Body of pancreas (tissue), 4 donors: ENCODE results near the gene ZNF189. TPM values are rescaled to one million over a fixed set of nuclear protein-coding genes. Genes with fewer than 3 reads are reported as not detected.

Experiments
- ATAC-seq: fragments of 150-250 bp; one replicate; pipeline ENCODE4 v1.9.1; 2016
- DNase-seq, 4 donors: peaks; one replicate each; pipeline ENCODE4 v3.0.0-alpha.2; 2019
- H3K27ac ChIP-seq, 4 donors: fragments of 200-600 bp; sonication (generic); 1 replicate in 3 of 4; 2 replicates in 1 of 4; pipeline versions ENCODE4 v1.5.1 to v1.6.1; 2016 to 2019; ENCODE audit warnings: mild to moderate bottlenecking in 1 of 4, mixed read lengths in 1 of 4, moderate library complexity in 1 of 4
- H3K27me3 ChIP-seq, 2 donors: fragments of 200-600 bp; sonication (generic); one replicate each; pipeline ENCODE4 v1.6.0; 2016; ENCODE audit warnings: mild to moderate bottlenecking in 1 of 2
- H3K36me3 ChIP-seq, 2 donors: fragments of 200-600 bp; sonication (generic); replicated peaks in 1 of 2; 2 replicates each; pipeline ENCODE4 v1.5.1; 2016; ENCODE audit warnings: low read depth in 2 of 2; ENCODE audit not compliant: insufficient read depth in 1 of 2
- H3K4me1 ChIP-seq: fragments of 200-600 bp; sonication (generic); one replicate; pipeline ENCODE4 v1.6.0; 2016
- H3K4me3 ChIP-seq, 2 donors: fragments of 200-600 bp; sonication (generic); 1 replicate in 1 of 2; 2 replicates in 1 of 2; pipeline ENCODE4 v1.5.1; 2016 to 2019
- H3K9me3 ChIP-seq, 3 donors: fragments of 200-600 bp; sonication (generic); 1 replicate in 2 of 3; 2 replicates in 1 of 3; pipeline ENCODE4 v1.5.1; 2016
- CTCF ChIP-seq, 7 experiments: fragments of 450-650 bp in 4 of 7; fragments of 200-600 bp in 3 of 7; sonication (generic) in 3 of 7; IDR thresholded peaks; one replicate each; pipeline ENCODE4 v1.5.1; 2016 to 2019; ENCODE audit warnings: antibody characterized with exemption in 7 of 7
- POLR2A ChIP-seq, 3 donors: fragments of 450-650 bp; IDR thresholded peaks; one replicate each; pipeline ENCODE4 v1.6.1; 2016; ENCODE audit warnings: antibody characterized with exemption in 3 of 3, mild to moderate bottlenecking in 2 of 3
- WGBS, 2 donors: methylation state at CpG; one replicate each; pipeline ENCODE4 v1.1.5; 2017; 5-methylcytosine and 5-hydroxymethylcytosine counted together
- intact Hi-C: fragments of 100-400 bp; cut with DNase I; formaldehyde crosslinking; loops from one replicate; pipeline ENCODE4 v1.15.1; 2023
- total RNA-seq, 2 donors: library from RNA; depleted of rRNA; stranded (reverse); fragments of >200 nt; gene quantifications; one replicate each; pipeline ENCODE4 v1.1.0, GENCODE V29; 2016

ZNF189 gene
- total RNA-seq, 2 donors from 2014 or later, result 25.1 to 25.2 TPM

- intact Hi-C loops, result no loop called here
- H3K4me3 ChIP-seq, result no peak overlapping the region
- H3K4me1 ChIP-seq, result peaks cover 19% of the 10 kb centered on the region
- no peaks in the 10 kb centered on the region for H3K27me3 ChIP-seq
- DNase-seq, result no peak
- no peaks in the 10 kb centered on the region for H3K36me3 ChIP-seq
- ATAC-seq, result no peak
- H3K27ac ChIP-seq, result peak overlapping the region in 1 of 4 donors; percentile 68
- no peaks in the 10 kb centered on the region for H3K9me3 ChIP-seq
- TF ChIP-seq POLR2A (IDR thresholded peaks at IDR 0.05), result no peak
- no peak for TF ChIP-seq CTCF (IDR thresholded peaks at IDR 0.05)
Measured at GRCh38 chr9:101365181-101365580, 33.5 kb upstream of the ZNF189 start.

GRCh38 chr9:101366038-101366756 lies 32.5 kb upstream of the ZNF189 start:
- no peaks in the 10 kb centered on the region for H3K36me3 ChIP-seq
- ATAC-seq (peak; percentile 69), DNase-seq (no peak)
- peaks cover 19% of the 10 kb centered on the region for H3K4me1 ChIP-seq
- intact Hi-C loops, result no loop called here
- no peaks in the 10 kb centered on the region for H3K9me3 ChIP-seq
- H3K4me3 ChIP-seq, result no peak overlapping the region
- peak overlapping the region in 3 of 4 donors; percentile 42 to 68 (median 49) for H3K27ac ChIP-seq
- H3K27me3 ChIP-seq, result no peaks in the 10 kb centered on the region
- TF ChIP-seq CTCF (IDR thresholded peaks at IDR 0.05) (no peak), POLR2A (IDR thresholded peaks at IDR 0.05) (no peak)
- 18 to 29% methylated on average over 5 of the region's 5 CpGs for WGBS, 2 donors

GRCh38 chr9:101367323-101367722 lies 31.3 kb upstream of the ZNF189 start:
- WGBS, 2 donors, result 98 to 99% methylated on average over 3 of the region's 3 CpGs
- ATAC-seq, result no peak

GRCh38 chr9:101369286-101369685 lies 29.4 kb upstream of the ZNF189 start:
- Histone ChIP-seq H3K27me3 (no peaks in the 10 kb centered on the region), H3K36me3 (no peaks in the 10 kb centered on the region), H3K4me1 (peaks cover 19% of the 10 kb centered on the region), H3K4me3 (no peak overlapping the region), H3K27ac (no peak overlapping the region), H3K9me3 (no peaks in the 10 kb centered on the region)
- 91% methylated on average over 2 of the region's 2 CpGs for WGBS, 2 donors
- DNase-seq (no peak), ATAC-seq (no peak)
- TF ChIP-seq CTCF (IDR thresholded peaks at IDR 0.05) (no peak), POLR2A (IDR thresholded peaks at IDR 0.05) (no peak)
- intact Hi-C loops, result no loop called here

More at GRCh38 chr9:101367323-101367722, 31.3 kb upstream of the ZNF189 start:
- H3K4me3 ChIP-seq, result no peak overlapping the region
- no peaks in the 10 kb centered on the region for H3K36me3 ChIP-seq
- peaks cover 19% of the 10 kb centered on the region for H3K4me1 ChIP-seq
- no peak for TF ChIP-seq CTCF (IDR thresholded peaks at IDR 0.05)
- no peak for TF ChIP-seq POLR2A (IDR thresholded peaks at IDR 0.05)
- no peak for DNase-seq
- H3K27me3 ChIP-seq, result no peaks in the 10 kb centered on the region
- H3K9me3 ChIP-seq, result no peaks in the 10 kb centered on the region
- no peak overlapping the region for H3K27ac ChIP-seq
- intact Hi-C loops, result no loop called here
